Mammary epithelial cell (primary cell): Measurements from ENCODE around the gene POU2F1.

Experiments
- CTCF ChIP-seq, 2 donors: IDR thresholded peaks in 1 of 2; conservative IDR thresholded peaks in 1 of 2; 2 replicates each; pipeline ENCODE4 v1.5.1; 2011 to 2012; ENCODE audit warnings: inconsistent platforms in 2 of 2, low read length in 2 of 2, mild to moderate bottlenecking in 2 of 2, control low read depth in 1 of 2, low read depth in 1 of 2; ENCODE audit not compliant: insufficient read depth in 1 of 2; ENCODE audit errors: extremely low read depth in 1 of 2
- EZH2 ChIP-seq: IDR thresholded peaks from 2 replicates; pipeline ENCODE4 v1.6.1; 2012; ENCODE audit warnings: low read length, inconsistent platforms, borderline replicate concordance

DNA sequence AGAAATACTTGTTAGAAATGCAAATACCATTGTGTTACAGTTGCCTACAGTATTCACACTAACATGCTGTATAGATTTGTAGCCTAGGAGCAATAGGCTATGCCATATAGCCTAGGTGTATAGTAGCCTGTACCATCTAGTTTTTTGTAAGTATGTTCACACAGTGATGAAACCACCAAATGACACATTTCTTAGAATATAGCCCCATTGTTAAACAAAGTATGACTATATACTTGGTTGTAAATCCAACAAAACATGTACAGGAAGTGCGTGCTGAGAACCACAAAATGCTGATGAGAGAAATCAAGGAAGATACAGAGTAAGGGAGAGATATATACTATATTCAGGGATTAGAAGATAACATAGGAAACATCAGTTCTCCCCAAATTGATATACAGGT, 92.2 kb downstream of the POU2F1 start:
- no peak for TF ChIP-seq CTCF (conservative IDR thresholded peaks at IDR 0.05 in 1 of 2, IDR thresholded peaks at IDR 0.05 in 1 of 2; ENCODE audit: extremely low read depth in 1 of 2, insufficient read depth in 1 of 2, low read depth in 1 of 2, low read length in 2 of 2)
- TF ChIP-seq EZH2: no peak
